HG03565 (cell line): ENCODE measurements around the gene SUPT3H.

Source experiments
- ATAC-seq: cut with Tn5 transposase; IDR thresholded peaks from one replicate; pipeline ENCODE4 v1.9.1; 2021; ENCODE audit warnings: mild to moderate bottlenecking, moderate library complexity; ENCODE audit not compliant: unreplicated experiment

Gene SUPT3H

DNA sequence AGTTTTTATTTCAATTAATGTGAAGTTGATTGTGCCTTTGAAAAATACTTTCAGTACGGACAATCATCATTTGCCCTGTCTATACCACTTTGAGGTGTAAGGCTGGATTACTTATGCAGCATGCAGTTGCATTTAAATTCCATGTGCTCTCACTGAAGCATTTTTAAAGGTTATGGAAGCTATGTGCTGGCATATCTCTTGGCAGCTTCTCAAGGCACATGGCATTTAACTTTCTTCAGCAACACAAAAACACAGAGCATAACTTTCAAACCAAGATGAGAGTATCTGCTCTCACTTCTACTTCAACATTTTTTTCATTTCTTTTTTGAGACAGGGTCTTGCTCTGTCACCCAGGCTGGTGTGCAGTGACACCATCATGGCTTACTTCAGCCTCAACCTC, 410.3 kb downstream of the SUPT3H start:
- no peak for ATAC-seq

DNA sequence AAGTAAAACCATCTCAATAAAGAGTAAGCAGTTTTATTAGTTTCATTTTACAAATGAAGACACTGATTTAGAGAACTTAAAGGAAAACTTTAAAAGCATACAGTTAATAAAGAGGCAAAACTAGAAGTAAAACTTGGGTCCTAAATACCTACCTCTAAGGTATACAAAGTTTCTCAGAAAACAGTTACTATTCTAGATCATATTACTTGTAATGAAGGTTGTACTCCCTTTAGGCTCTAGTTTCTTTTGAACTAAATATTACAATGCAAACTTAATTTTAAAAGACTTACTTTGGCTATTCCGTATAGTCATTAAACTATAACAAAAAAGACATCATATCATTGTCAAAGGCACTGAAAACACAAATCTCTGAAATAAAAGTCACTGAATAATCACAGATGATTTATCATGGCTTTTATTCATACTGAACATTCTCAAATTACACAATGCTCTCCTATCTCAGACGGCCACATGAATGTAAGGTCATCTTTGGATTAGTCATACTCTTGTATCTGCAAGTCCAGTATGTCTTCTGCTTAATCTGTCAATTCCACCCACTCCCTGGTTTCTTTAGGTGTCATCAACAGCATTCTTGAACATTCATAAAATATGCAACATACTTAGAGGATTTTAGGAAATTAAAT, 411.2 kb downstream of the SUPT3H start:
- no peak for ATAC-seq

DNA sequence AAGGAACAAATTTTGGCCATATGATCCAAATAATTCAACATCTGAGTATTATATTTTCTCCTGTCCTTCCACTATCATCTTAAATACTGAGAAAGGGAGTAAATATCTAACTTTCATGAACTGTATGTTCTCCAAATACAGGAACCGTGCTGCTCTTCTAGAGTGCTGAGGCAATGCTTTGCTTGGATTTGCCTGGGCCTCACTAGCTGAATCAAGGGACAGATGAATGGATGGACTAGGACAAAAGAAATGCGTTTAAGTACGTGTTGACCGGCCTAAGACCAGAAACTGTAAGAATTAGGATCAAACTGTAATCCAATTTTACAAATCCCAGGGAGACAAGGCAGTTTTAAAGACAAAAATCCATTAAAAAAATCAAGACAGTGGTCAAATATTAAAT, 412.0 kb downstream of the SUPT3H start:
- ATAC-seq, result no peak

DNA sequence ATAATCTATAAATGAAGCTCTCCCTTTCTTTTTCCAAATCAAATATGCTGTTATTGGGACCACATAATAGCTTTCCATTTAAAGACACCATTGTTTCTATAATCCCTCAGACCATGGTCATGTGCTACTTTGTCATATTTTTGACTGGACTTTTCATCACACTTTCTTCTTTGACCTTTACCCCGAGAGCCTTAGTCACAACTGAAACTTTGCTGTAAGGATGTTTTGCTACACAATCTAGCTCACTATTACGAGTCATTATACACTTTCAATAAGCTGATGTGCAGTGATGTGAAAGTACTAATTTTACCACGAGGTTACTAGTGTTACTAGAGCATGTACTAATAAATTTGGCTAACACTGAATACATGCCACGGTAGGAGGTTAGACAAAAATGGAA, 416.8 kb downstream of the SUPT3H start:
- no peak for ATAC-seq

DNA sequence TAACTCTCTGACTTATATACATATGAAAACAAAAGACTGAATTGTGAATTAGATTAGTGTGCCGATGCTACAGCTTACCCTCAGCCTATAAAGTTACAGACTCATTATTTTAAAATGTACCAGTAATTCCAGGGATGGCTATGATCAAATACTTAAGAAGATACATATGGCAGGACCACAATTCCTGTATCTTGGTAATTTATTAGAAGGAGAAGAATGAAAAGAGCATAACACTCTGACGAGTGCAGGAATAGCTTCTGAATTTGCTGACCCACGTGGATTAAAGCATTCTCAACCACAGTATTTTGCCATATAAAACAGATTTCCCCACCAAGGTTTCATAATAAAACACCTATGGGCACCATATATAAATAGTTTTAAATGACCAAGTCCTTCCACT, 418.1 kb downstream of the SUPT3H start:
- ATAC-seq, result no peak

DNA sequence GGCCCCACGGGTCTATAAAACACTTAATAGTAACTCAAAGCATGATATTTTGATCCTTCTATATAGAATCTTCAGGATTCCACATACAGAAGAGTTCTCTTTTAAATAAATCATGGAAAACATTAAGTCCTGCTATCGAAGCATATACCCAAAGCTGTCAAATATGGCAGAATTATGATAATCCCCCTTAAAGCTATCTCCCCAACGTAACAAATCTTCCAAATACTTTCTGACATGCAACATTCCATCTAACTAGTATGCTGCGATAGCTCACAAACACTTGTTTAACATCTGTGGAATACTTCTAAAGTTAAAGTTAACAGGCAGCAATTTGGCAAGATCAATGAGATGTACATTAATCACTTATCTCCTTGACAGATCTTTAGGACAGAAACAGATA, 420.6 kb downstream of the SUPT3H start:
- ATAC-seq, result no peak

DNA sequence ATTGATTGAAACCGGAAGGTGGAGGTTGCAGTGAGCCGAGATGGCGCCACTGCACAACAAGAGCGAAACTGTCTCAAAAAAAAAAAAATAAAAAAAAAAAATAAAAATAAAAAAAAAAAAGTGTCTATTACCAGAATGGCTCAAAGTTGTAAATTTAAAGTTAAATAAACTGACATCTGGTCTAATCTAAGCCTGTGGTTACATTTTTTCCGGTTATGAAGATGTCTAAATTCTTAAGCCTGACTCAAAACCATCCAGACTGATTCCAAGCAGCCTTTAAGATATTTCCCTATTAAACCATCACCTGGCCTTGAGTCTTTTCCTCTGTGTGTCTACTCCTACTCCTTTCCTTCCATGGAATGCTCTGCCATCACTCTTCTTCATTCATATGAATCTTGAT, 421.3 kb downstream of the SUPT3H start:
- ATAC-seq, result no peak

DNA sequence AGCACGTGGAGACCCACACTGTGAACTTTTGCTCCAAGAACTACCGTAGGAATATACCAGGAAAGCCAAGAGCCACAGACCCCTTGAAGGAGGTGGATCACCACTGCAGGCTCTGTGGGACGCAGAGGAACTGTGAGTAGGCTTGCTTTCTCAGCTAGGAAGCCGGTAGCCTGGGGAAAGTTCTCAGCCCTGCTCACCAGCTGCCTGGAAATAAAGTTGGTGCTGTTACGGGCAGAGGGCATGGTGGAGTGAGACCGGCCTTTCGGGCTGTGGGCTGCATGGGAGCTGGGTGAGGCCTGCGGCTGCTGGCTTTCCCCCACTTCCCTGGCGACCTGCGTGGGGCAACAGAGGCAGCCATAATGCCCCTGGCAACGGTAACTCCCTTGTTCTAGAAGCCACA, 422.6 kb downstream of the SUPT3H start:
- ATAC-seq, result no peak

DNA sequence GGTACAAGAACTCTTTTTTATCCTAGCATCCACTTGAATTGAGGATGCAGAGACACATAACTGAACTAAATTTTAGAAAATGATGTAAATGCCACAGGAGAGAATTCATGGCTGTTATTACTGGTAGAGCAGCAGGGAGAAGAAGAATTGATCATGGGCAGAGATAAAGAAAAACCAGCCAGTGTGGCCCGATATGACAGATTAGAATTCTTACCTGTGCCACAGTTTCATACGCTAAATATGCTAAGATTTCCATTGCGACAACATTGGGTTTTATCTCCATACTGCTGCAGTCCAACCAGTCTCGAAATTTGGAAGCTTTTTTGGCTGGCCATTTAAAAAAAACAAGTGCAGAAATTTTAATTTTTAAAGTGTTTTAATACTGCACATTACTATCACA, 423.5 kb downstream of the SUPT3H start:
- ATAC-seq, result no peak

DNA sequence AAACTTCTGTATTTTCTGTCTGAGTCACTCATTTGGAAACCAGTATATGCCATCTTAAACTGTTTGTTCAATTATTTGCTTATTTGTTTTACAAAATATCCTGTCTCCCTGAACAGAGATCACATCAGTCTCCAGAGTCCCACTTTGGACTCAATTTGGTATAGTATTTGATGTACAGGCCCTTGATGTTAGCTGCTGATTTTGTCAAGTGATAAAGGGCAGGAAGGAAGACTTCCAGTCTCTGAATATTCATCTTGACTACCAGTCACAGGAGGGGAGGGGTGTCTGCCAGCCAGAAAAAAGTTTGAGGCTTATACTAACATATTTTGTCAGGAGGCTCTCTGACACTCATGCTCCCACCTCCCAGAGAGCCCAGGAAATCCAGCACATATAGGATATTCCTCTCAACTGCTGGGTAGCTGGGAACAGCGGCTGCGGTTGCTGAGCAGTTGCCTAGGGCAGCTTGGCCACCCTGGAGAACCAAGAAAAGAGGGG, 426.4 kb downstream of the SUPT3H start:
- ATAC-seq, result no peak

DNA sequence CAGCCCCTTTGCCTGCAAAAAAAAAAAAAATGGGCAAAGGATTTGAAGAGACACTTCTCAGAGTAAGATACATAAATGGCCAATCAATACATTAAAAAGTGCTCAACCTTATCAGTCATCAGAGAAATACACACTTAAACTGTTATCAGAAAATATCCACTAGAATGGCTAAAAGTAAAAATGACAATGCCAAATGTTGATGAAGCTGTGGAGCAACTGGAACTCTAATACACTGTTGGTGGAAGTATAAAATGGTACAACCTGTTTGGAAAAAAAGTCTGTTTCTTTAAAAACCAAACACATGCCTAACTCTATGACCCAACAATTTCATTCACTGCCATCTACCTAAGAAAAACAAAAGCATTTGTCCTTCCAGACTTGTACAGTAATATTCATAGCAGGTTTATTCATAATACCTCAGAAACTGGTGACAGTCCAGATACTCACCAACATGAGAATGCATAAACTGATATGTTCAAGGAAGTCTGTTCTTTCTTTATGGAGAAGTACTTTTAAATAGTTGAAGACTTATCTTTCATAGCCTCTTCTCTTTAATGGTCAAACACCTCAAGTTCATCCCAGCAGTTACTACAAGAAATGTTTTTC, 428.0 kb downstream of the SUPT3H start:
- no peak for ATAC-seq

DNA sequence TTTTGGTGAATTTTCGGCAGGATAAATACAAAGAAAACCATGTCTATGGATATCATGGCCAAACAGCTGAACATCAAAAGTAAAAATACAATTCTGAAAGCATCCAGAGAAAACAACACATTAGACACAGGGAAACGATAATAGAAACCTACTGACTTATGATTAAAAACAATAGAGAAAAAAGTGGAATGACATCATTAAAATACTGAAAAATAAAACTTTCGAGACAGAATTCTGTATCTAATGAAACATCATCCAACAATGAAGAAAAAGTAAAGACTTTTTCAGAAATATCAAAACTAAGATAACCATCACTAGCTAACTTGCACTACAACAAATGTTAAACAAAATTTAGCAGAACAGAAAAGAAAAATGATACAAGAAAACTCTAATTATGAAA, 434.2 kb downstream of the SUPT3H start:
- ATAC-seq, result no peak

DNA sequence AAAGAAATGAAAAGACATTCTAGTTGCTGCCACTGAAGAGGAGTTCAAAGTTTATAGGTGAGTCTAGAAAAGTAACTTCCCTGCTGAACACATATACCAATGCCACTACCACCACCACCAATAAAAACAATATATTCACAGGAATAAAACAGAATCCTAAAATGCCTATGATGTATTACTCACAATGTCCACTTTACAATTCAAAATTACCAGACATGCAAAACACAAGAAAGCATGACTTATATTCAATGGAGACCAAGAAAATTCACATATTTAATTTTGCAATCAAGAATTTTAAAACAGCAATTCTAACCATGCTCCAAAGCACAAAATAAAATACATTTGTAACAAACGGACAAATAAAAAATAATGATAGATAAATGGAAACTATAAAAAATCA, 434.9 kb downstream of the SUPT3H start:
- no peak for ATAC-seq

DNA sequence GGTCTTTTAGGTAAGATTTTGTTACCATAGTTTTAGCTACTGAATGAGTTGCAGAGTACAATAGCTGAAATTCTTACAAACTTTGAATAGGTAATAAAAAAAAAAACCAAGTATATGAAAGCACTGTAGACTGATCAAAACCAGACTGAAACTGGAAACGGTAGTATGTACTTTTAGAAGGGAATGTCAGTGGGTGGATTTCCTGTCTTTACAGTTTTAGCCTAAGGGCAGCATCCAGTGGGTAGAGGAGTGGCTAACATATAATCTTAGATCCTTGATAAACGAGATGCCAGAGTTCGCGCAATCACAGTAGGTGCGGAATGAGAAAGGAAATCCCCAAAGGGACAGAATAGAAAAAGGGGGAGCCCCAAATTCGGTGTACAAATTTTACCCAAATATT, 435.5 kb downstream of the SUPT3H start:
- no peak for ATAC-seq

DNA sequence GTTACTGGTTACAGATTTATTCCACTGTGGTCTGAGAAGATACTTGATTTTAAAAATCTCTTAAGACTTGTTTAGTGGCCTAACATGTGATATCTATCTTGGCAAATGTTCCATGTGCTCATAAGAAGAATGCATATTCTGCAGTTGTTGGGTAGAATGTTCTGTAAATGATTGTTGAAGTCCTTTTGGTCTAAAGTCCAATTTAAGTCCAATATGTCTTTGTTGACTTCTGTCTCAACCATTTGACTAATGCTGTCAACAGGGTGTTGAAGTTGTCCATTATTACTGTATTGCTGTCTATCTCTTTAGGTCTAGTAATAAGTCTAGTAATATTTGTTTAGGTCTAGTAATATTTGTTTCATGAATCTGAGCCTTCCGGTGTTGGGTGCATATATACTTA, 437.4 kb downstream of the SUPT3H start:
- no peak for ATAC-seq

DNA sequence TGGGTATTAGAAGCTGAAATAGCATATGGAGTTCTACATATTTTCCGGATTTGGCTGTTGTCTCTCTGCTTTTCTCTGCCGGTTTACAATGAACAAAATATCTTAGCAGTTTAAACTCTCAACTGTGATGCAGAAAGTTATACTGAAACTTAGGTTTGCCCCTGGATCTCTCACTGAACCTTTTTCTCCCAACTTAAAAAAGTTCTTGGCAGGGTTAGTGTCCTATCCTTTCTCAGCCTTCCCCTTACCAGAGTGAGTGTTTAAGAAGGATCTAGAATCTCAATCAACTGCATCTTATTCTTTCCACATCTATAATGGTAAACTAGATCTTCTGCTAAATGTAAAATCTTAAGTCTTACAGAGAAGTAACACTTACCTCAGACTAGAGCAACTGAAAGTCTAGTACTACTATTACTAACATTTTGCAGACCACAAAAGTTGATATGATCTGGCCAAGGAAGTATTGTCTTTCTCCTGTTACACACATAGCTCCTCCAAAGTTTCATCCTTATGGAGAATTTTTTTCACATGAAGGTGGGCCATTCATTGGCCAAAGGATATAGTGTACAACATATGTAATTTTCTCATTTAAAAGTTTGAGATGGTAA, 441.9 kb downstream of the SUPT3H start:
- ATAC-seq, result no peak

DNA sequence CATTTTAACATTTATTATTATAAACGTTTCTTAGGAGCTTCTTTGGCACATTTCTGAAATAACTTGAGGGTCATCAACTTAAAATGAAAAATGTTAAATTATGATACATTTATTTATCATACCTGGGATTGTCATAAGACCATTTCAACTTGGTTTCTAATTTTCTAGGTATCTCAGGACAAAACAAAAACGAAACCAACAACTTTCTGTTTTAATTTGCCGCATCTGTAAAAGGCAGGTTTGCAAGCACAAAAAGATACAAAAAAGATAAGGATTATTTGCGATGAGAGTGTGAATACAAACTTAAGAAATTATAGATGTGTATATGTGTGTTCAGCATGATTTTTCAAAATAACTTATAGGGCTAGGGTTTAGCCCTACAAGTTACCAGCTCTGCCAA, 444.6 kb downstream of the SUPT3H start:
- no peak for ATAC-seq

DNA sequence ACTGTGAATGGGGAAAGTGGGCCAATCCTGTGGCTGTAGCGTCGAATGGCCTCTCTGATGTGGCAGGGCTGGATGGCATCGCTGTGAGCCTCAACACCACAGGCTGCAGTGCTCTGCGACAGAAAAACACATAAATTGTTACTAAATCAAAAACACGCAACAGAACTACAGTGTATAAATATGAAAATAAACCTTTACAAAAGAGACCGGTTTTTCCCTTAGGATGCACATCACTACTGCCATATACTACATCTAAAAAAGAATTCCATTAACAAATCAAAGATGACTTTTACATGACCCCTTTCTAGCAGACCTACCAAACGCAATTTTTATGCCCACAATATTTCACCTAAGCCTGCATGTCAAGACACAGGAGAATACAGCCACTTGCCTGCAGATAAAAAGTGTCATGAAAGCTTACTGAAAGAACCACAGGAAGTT, 445.1 kb downstream of the SUPT3H start:
- ATAC-seq, result no peak

DNA sequence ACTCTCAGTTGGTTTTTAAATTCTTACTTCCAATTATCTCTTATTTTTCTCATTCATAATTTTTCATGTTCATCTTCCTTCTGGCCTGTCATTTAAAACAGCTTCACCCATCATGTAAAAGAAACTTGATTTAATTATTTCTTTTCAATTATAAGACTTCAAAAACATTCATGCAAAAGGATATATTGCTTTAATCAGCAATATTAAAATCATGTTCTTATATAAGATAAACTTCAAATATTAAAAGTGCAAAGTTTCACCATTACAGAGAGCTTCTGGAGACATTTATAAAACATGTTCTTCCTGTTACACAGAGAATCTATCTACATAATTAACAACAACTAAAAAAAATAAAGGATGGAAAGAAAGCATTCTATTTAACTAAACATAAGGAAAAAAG, 446.3 kb downstream of the SUPT3H start:
- no peak for ATAC-seq

DNA sequence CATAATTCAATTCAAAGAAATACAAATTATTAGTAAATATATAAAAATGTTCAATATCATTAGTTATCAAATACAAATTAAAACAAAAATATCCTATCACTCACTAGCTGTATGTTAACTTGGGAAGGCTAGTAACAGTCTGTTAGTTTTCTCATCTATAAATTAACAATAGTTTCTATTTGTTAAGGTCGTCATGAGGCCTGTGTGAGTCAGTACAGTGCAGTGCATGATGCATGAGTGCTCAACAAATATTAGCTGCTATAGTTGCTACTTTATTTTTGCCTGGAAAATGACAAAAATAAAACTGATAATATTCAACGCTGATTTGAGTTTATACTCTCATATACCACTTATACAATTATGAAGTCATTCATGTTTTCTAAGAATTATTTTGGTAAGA, 451.2 kb downstream of the SUPT3H start:
- ATAC-seq, result no peak

DNA sequence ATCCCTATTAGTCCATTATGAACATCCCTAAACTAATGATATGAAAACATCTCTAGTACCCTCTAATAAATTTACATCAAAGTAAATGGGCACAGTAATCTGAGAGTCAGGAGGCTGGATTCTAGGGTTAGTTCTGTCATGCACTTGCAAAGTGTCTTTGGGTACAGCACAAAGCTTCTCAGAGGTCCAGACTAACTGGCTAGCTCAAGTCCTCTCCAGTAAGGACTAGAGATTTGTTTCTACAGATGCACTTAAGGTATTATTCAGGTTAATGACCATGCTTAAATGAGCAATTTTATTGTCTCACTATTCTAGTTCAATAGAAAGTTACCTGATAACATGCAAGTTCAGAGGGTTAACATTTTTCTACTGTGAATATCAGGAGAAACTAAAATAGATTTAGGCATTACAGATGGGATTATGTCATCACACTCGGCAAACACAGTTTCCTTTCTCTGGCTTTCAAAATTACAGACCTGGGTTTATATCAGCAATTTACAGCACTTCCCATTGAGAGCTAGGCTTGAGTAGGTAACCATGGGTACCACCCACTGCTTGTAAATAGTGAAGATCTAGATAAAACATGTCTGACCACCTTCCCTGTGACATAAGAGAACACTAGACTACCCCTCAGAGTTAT, 452.5 kb downstream of the SUPT3H start:
- no peak for ATAC-seq

DNA sequence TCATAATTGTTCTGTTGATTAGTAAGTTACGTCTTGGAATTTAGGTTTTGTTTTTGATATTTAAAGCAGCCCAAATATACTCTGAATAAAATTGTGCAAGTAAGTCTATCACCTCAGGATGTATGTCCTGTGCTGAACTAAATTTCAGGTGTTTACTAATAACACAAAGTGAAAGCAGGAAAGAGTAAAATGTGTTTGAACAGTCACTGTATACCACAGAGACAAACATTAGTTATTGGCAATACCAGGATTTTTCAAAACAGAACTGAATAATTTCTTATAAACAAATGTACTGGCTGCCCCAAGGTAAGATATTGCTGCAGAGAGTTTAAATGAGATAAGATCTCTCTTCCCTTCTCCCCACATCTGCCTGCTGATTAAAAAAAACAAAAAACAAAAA, 454.3 kb downstream of the SUPT3H start:
- no peak for ATAC-seq
